Stimulated activated CD4-positive, alpha-beta T cell treated with anti-CD3 and anti-CD28 coated beads, Interleukin-2, amount 100 ng/mL, for 48 hours (primary cell): Measurements from ENCODE around the gene YY1.
A peak's percentile ranks its signal among the peaks of the same experiment; 100 is the strongest.
"Not testable (repeated sequence)": the region's sequence is repeated elsewhere in the genome, so short reads cannot be mapped to it uniquely, and the experiment has no call there.

Experiments used
- DNase-seq, 2 donors: peaks; one replicate each; pipeline ENCODE4 v3.0.0-alpha.2; 2020

YY1 gene

GRCh38 chr14:100297320-100298300, 58.7 kb downstream of the YY1 start:
- no peak for DNase-seq

DNA sequence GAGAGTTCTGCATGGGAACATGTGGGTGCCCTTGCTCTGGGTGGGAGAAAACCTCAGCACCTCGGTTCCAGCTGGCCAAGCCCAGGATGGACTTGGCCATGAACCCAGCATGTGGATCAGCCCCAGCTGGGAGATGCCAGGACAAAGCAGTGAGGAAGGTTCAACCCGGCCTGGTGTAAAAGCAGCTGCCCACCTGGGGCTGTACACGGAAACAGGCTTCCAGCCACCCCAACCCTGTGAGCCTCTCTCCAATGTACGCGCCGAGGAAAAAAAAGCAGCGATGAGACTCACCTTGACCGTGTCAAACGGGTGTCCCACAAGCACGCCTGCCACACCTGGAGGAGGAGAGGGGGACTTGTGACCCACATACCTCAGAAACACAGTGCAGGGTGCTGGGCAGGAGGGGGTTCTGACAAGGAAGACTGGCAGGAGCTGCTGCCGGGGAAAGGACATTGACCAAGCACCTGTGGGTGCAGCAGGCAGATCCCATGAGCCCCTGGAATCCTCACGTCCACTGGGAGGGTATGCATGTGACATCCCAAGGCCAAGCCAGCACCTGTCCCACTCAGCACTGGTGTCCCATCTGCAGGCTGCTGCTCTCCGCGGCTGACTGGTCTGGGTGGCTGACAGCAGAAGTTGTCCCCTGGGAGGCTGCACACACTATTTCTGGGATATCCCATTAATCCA, 59.8 kb downstream of the YY1 start:
- DNase-seq = no peak

DNA sequence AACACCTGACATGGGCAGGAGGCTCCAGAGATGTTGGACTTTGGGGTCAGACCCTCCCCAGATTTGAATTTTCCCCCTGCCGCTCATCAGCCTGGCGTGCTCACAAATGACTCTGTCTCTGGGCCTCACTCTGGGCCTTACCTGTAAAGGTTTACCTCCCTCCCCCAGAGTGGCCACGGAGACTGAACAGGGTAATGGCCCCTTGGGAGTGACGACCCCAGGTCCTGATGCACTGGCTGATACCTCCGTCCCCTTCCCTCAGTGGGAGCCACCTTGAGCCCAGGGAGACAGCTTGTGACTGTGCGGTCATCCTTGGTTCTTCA, 60.3 kb downstream of the YY1 start:
- DNase-seq = no peak

- DNase-seq = no peak
These were observed 63.7 kb downstream of the YY1 start for GRCh38 chr14:100302616-100303015.

- no peak for DNase-seq
These were observed 64.2 kb downstream of the YY1 start for GRCh38 chr14:100303179-100303578.

GRCh38 chr14:100303925-100304324, 65.0 kb downstream of the YY1 start:
- no peak for DNase-seq

DNA sequence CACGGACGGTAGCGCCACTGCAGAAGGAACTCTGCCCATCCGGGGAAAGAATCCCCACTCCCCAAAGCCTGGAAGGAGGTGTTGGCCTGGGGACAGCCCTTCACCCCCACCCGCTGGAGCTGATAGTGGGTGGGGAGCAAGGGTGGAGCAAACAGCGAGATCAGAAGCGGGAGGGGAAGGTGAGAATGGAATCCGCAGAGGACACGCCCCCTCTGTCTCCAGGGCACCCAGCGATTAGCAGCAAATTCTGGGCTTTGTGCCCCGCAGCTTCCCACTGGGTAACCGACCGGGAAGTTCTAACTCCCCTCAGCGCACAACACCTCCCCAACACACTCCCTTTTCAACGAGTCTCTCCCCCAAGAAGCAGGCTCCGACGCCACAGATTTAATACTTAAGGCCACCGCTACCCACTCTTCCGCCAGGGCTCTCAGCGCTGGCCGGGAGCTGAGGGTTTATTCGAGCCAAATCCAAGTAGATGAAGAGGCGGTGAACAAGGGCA, 65.9 kb downstream of the YY1 start:
- no peak for DNase-seq

- DNase-seq = peak in 1 of 2 donors; percentile 38
These were observed 66.6 kb downstream of the YY1 start for GRCh38 chr14:100305324-100306100.

DNA sequence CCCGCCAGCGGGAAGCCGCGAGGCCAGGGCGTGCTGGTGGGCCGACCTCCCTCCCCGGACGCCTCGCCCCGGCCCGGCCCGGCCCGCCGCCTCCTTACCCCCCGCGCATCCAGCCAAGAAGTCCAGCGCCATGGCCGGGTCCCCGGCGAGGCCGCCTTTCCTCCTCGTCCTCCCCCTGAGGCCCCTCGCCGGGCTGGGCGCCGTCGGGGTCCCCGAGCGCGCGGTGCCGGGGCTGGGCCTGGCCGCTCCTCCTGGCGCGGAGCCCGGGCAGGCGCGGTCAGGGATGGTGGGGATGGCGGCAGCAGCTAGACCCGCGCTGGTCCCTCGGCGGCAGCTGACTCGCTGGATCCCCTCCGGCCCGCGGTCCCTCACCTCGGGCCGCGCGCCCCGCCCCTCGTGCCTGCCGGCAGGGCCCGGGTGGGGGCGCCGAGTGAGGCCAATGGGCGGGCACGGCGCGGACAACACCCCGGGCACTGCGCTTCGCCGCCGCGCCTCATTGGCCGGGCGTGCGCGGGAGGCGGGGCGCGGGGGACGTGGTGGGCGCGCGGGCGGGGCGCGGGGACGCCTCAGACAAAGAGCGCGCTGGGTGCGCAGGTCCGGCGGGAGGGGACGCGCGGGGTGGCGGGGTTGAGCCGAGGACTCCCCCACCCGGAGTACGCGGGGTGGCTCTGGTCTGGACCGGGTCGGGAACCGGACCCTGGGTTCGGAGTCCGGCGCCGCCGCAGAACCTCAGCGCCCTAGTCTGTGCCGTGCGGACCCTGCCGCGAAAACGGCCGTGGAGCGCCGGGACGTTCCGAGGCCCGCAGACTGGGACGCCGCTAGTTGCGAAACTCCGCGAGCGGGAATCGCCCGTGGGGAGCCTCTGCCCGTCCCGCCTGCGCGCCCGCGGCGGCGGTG, 67.4 kb downstream of the YY1 start, which contains the start of gene SLC25A29:
SLC25A29 (minus strand) TSS at position 344 of the 897 bp plus-strand sequence; CDS start at position 132, 212 bp downstream.
- peak; percentile 59 to 73 for DNase-seq

- DNase-seq = no peak
These were observed 68.2 kb downstream of the YY1 start for GRCh38 chr14:100306998-100307765.

DNA sequence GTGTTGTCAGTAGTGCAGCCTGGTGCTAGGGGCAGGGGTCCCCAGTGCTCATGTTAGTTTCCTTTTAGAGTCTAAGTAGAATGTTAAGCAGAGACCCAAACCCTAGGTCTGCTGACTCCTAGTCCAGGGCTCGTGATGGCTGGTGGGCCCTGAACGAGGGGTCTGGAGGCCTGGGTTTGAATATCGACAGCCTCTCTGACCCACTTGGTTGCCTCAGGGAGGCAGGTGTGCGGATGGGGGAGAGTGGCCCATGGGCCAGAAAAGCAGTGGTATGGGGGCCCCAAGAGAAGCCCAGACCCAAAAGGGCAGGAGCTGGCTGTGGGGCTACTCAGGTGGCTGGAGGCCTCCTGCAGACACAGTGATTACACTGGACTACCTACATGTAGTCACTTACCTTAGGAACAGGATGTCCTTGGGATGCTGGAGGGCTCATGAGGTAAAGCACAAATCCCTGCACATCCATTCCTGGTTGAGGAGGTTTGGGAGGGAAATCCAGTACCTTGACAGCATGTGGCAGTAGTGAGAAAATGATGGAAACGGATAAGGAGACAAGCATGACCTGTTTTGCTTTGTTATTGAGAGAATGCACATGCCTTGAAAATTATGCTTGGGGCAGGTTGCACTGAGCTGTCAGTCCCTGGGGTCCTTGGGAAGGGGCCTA, 69.0 kb downstream of the YY1 start:
- DNase-seq = no peak

DNA sequence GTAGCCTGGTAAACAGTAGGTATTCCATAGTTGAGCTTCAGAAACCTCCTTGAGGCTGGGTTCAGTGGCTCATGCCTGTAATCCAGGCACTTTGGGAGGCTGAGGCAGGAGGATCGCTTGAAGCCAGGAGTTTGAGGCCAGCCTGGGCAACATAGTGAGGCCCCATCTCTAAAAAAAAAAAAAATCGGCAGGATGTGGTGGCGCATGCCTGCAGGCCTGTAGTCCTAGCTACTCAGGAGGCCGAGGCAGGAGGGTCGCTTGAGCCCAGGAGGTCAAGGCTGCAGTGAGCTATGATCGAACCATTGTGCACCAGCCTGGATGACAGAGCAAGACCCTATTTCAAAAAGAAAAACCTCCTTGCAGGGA, 69.5 kb downstream of the YY1 start:
- not testable (repeated sequence) for DNase-seq

DNA sequence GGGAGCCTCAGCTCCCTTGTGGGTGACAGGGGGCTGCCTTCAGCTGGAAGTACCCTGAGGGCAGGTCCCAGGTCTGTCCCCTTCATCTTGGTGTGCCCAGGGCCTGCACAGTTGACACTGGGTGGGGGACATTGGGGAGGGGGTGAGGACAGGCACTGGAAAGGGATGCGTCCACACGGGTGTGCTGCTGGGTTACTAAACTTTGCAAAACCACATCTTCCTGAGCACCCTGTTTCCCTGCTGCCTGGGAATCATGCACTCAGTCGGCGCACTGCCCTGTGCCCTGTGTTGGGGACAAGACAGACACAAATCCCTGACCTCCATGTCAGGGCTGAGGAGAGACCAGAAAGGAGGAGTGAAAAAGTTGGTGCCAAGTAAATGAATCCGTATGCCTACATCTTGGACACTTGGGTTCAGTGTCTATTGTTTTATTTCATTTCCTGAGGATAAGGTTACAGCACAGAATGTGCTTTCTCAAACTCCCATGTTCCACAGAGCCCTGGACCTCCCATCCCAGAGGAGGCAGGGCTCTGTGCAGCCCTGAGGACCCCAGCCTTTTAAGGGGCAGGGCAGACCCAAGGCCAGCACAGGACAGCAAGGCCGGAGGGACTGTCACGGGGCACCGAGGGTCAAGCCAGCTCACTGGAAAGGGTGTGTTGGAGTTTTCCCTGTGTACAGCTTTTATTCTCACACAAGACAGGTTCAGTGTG, 70.2 kb downstream of the YY1 start:
- DNase-seq = no peak

- not testable (repeated sequence) for DNase-seq
These were observed 73.3 kb downstream of the YY1 start for GRCh38 chr14:100312110-100312876.

- DNase-seq = no peak
These were observed 74.0 kb downstream of the YY1 start for GRCh38 chr14:100312877-100313400.

DNA sequence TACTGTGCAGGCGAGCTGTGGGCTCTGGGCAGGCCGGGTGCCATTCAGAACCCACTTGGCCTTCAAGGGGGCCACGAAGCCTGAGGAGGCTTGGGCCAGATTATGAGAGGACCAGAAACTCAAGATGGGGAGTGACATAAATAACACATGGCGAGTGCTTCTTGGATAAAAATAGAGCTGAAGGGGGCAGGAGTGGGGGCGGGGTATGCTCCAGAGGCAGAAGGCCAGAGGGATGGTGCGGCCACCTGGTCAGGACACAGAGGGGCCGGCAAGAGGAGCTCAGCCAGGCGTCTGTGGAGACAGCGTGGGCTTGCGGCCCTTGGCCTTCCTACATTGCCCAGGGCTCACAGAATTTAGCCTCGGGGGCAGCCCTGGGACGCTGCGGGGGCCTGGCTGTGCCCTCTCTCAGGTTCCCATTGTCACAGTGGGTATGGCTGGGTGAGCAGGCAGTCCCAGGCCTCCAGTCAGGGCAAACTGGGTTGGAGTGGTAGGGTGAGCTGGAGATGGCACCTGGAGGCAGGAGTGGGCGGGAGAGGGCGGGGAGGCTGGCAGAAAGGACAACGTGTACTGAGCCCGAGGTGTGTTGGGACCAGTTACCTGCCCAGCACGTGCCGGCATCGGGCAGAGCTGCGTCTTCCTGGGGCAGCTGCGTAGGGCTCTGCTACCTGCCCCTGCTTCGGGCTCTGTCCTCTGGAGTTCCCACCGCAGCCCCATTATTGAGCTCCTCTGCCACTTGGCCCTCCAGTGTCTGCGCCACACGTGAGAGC, 74.7 kb downstream of the YY1 start:
- DNase-seq = no peak

- no peak for DNase-seq
These were observed 75.8 kb downstream of the YY1 start for GRCh38 chr14:100314724-100315123.

DNA sequence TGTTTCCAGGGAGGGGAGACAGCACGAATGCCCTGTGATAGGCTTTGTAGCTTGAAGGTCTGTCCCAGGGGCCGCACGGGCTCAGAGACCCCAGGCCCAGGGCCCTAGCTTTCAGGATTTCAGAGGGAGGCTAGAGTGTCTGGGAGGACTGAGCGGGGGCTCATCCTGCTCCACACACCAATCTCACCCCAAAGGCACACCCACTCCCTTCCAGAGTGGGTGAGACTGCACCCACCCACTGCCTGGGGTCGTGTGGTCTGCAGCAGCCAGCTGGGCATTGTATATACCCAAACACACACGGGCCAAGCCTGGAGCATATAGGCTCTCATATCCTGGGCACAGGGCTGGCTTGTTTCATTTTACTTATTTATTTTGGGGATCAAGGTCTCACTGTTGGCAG, 78.4 kb downstream of the YY1 start:
- DNase-seq = no peak
